Activated T-helper 2 cell treated with anti-CD3 and anti-CD28 coated beads, Interferon-gamma antibody, Interleukin-2, Interleukin-4, amounts not matched to agents 10 μg/mL and 5 μg/mL and 100 μg/mL, durations not matched to agents 14 hours and 24 hours and 36 hours (primary cell): Measurements from ENCODE around the gene TBC1D8. TPM values are rescaled to one million over a fixed set of nuclear protein-coding genes. Genes with fewer than 3 reads are reported as not detected.
A peak's percentile ranks its signal among the peaks of the same experiment; 100 is the strongest.

ENCODE experiments used
- DNase-seq: peaks from one replicate; pipeline ENCODE4 v3.0.0; 2021; ENCODE audit warnings: low spot score
- H3K27ac Mint-ChIP-seq: one replicate; pipeline ENCODE4 v1.8.0; 2021; ENCODE audit warnings: mixed read lengths
- H3K27me3 Mint-ChIP-seq: one replicate; pipeline ENCODE4 v1.8.0; 2021; ENCODE audit warnings: low read depth, mixed read lengths
- H3K36me3 Mint-ChIP-seq: one replicate; pipeline ENCODE4 v1.8.0; 2021; ENCODE audit warnings: low read depth, mixed read lengths
- H3K4me1 Mint-ChIP-seq: one replicate; pipeline ENCODE4 v1.8.0; 2021; ENCODE audit warnings: low read depth, mixed read lengths
- H3K4me3 Mint-ChIP-seq: one replicate; pipeline ENCODE4 v1.8.0; 2021; ENCODE audit warnings: low read depth, mild to moderate bottlenecking, moderate library complexity, mixed read lengths
- H3K9me3 Mint-ChIP-seq: one replicate; pipeline ENCODE4 v1.8.0; 2021; ENCODE audit warnings: mixed read lengths
- intact Hi-C: fragments of 100-400 bp; cut with micrococcal nuclease; formaldehyde crosslinking; loops from one replicate; pipeline ENCODE4 v1.15.1; 2023
- total RNA-seq: library from RNA; stranded (reverse); gene quantifications from 2 replicates; pipeline ENCODE4 v1.2.3, GENCODE V29; 2022

The TBC1D8 gene
- total RNA-seq, 1 donor from 2014 or later = 1.3 TPM

GRCh38 chr2:101032084-101032776 lies 119.0 kb downstream of the TBC1D8 start:
- Mint-ChIP-seq H3K36me3 (no peaks in the 10 kb centered on the region), H3K27me3 (no peaks in the 10 kb centered on the region), H3K4me1 (no peaks in the 10 kb centered on the region), H3K9me3 (no peaks in the 10 kb centered on the region), H3K27ac (no peak overlapping the region), H3K4me3 (no peak overlapping the region)
- DNase-seq = no peak
- intact Hi-C loops = no loop called here

DNA sequence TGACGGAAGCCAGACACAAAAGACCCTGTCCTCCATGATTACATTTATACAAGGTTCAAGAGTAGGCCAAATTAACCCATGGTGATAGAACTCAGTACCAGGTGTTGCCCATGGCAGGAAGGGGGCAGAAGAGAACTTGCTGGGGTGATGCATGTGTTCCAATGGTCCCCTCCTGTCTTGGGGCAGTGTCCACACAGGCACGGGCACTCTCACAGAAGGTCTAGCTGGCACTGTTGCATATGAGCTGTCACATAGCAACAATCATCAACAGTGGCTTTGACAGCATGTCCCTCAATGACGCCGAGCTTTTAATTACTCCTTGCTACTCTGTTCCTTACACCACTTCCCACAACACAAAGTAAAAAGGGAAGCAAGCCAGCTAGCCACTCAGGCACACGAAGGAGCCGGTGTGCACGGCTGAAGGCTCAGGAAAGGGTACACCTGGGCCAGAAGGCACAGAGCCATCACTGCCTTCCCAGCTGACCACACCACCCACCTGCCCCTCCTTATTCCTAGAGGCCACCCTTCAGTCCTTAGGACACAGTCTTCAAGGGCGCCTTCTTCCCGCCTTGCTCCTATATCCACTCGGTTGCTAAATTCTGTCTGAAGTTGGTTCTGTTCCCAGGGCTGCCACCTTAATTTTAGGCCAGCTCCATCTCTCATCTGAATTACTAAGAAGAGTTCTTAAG lies 120.2 kb downstream of the TBC1D8 start:
- Mint-ChIP-seq H3K27ac (no peak overlapping the region), H3K27me3 (no peaks in the 10 kb centered on the region), H3K9me3 (no peaks in the 10 kb centered on the region), H3K36me3 (no peaks in the 10 kb centered on the region), H3K4me3 (no peak overlapping the region), H3K4me1 (no peaks in the 10 kb centered on the region)
- no peak for DNase-seq
- intact Hi-C loops = no loop called here

- no peaks in the 10 kb centered on the region for H3K36me3 Mint-ChIP-seq
- intact Hi-C loops = no loop called here
- H3K4me3 Mint-ChIP-seq = no peak overlapping the region
- H3K27me3 Mint-ChIP-seq = no peaks in the 10 kb centered on the region
- no peaks in the 10 kb centered on the region for H3K9me3 Mint-ChIP-seq
- no peaks in the 10 kb centered on the region for H3K4me1 Mint-ChIP-seq
- DNase-seq = no peak
- no peak overlapping the region for H3K27ac Mint-ChIP-seq
Measured at GRCh38 chr2:101027852-101028251, 123.3 kb downstream of the TBC1D8 start.

DNA sequence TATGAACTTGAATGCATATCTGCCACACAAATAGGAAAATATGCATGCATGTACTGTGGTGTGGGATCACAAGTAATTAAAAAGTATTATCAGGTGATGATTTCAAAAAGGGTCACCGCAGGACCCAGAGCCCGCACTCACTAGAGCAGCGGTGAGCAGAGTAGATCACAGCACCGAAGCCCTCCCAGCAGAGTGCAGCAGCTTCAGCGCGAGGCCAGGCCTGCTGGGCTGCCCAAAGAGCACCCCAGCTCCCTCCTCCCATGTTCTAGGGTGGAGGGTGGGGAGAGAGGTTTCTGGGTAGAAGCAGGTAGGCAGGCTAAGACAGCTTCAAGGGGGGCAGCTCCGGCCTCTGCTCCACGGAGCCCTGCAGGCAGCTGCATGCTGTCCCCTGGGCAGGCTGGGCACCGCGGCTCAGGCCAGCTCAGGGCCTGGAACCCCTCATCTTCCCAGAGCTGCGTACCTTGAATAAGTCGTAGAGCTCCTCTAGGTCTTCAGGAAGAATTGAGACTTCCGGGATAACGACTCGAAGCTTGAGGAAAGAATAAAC lies 124.2 kb downstream of the TBC1D8 start:
- Mint-ChIP-seq H3K4me1 (no peaks in the 10 kb centered on the region), H3K27me3 (no peaks in the 10 kb centered on the region), H3K27ac (no peak overlapping the region), H3K4me3 (no peak overlapping the region), H3K36me3 (peaks cover 2% of the 10 kb centered on the region), H3K9me3 (no peaks in the 10 kb centered on the region)
- intact Hi-C loops = no loop called here
- DNase-seq = no peak

DNA sequence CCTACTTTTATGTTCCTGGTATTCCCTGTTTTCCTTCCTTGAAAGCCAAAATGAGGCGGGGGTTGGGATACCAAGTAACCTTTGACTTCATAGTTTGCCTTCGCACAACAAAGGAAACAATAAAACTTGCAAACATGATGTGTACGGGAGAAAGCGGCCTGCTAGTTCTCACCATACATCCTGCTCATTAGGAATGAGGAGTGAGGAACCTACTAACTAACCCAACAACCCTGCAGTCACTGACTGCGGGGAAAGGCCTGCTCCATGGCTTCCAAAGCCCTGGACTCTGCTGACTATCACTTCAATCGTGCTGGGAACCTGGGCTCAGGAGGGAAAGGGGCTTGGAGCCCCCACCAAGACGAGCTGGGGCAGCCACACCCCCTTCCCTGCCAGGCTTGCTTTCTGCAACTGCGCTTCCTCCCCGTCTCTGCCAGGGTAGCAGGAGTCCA lies 124.9 kb downstream of the TBC1D8 start:
- H3K4me1 Mint-ChIP-seq = no peaks in the 10 kb centered on the region
- no peak overlapping the region for H3K4me3 Mint-ChIP-seq
- intact Hi-C loops = no loop called here
- no peaks in the 10 kb centered on the region for H3K27me3 Mint-ChIP-seq
- H3K27ac Mint-ChIP-seq = no peak overlapping the region
- H3K36me3 Mint-ChIP-seq = peaks cover 9% of the 10 kb centered on the region
- H3K9me3 Mint-ChIP-seq = no peaks in the 10 kb centered on the region
- DNase-seq = no peak

DNA sequence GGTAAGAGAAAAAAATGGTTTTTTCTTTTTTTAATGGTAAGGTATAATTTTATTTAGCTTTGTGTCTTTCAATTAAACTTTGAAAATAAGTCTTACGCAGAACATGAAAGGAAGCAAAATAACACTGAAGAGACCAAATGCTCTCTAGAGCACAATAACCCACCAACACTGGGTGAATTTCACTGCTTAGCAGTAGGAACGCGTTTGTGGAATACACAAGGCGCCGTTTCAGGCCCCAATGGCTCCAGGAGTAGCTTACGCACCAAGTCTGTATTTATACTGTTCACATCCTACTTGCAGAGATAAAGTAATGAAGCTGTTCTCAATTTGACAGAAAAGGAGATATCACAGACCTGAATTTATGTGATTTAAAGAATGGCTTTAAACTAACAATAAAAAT lies 125.6 kb downstream of the TBC1D8 start:
- no peak overlapping the region for H3K27ac Mint-ChIP-seq
- intact Hi-C loops = no loop called here
- no peak for DNase-seq
- peaks cover 12% of the 10 kb centered on the region for H3K36me3 Mint-ChIP-seq
- no peak overlapping the region for H3K4me3 Mint-ChIP-seq
- no peaks in the 10 kb centered on the region for H3K27me3 Mint-ChIP-seq
- H3K4me1 Mint-ChIP-seq = no peaks in the 10 kb centered on the region
- H3K9me3 Mint-ChIP-seq = no peaks in the 10 kb centered on the region

DNA sequence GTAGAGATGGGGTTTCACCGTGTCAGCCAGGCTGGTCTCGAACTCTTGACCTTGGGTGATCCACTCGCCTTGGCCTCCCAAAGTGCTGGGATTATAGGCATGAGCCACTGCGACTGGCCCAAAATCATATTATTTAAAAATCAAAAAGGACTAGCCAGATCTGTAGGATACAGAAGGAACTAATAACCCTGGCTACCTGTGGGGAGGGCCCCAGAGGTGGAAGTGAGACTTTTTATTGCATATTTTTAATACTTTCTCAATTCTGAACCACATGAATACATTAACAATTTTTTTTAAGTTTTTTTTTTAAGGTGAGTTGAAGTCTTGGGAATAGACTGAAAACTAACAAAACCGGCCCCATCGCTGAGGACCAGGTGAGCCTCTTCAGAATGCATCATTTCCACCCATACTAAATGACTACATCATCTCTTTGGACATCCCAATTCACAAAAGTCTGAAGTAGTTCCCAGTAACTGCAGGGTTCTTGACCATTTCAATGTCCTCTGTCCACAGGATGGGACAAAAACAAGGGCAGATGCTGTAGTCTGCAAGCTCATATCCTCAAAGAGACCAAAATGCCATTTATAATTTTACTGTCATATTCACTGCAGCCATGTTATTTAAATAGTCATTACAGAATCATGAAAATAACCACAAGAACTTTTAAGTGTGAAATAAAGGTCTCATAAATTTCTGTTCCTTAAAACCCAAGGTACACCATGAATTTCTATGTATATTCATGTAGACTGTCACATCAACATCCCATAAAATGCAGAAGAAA lies 127.7 kb downstream of the TBC1D8 start:
- H3K27ac Mint-ChIP-seq = no peak overlapping the region
- H3K9me3 Mint-ChIP-seq = no peaks in the 10 kb centered on the region
- no peaks in the 10 kb centered on the region for H3K27me3 Mint-ChIP-seq
- H3K36me3 Mint-ChIP-seq = peaks cover 23% of the 10 kb centered on the region
- DNase-seq = no peak
- H3K4me1 Mint-ChIP-seq = no peaks in the 10 kb centered on the region
- no peak overlapping the region for H3K4me3 Mint-ChIP-seq
- intact Hi-C loops = no loop called here

GRCh38 chr2:101022221-101022620 lies 129.0 kb downstream of the TBC1D8 start:
- Mint-ChIP-seq H3K9me3 (no peaks in the 10 kb centered on the region), H3K27me3 (no peaks in the 10 kb centered on the region), H3K27ac (no peak overlapping the region), H3K4me1 (no peaks in the 10 kb centered on the region), H3K36me3 (peaks cover 28% of the 10 kb centered on the region), H3K4me3 (no peak overlapping the region)
- DNase-seq = no peak
- intact Hi-C loops = no loop called here

- no peaks in the 10 kb centered on the region for H3K27me3 Mint-ChIP-seq
- no peak overlapping the region for H3K27ac Mint-ChIP-seq
- H3K4me1 Mint-ChIP-seq = no peaks in the 10 kb centered on the region
- intact Hi-C loops = no loop called here
- H3K36me3 Mint-ChIP-seq = peaks cover 49% of the 10 kb centered on the region
- DNase-seq = no peak
- no peaks in the 10 kb centered on the region for H3K9me3 Mint-ChIP-seq
- no peak overlapping the region for H3K4me3 Mint-ChIP-seq
Measured at GRCh38 chr2:101018934-101019333, 132.2 kb downstream of the TBC1D8 start.

DNA sequence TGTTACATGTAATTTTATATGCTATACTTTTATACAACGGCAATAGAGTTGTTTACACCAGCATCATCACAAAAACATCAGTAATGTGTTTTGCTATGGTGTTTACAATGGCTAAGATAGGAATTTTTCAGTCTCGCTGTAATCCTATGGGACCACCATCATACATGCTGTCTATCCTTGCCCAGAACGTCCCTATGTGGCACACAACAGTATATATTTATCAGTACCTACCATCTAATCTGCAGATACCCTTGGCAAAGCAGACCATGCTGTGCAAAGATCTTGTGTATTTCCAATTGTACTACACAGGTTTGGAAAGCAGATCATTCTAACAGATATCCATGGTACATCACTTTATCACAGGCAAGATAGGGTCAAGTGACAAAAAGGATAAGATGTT lies 133.8 kb downstream of the TBC1D8 start:
- H3K9me3 Mint-ChIP-seq = no peaks in the 10 kb centered on the region

DNA sequence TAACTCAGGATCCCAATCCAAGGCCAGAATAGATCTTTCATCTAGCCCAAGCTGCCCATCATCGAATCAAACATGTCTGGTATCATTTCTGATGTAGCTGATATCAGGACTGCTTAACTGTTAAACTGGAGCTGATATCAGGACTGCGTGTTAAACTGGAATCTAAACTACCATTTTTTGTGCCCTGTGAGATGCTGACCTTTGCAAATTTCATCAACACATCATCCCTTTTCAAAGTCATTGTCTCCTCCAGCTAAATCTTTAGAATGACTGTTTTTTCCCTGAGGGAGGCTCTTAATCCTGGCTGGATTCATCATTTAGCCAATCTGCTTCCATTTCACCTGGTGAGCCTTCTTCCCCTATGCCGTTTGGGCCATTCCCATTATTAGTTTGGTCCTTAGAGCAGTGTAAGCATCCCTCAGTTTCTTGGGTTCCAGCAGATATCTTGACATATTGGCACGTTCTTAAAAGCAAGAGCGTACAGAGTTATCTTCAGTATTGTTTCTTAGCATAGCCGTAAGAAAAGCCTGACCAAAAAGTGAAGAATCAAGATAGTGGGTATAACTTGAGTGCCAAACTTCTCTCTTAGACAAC lies 136.8 kb downstream of the TBC1D8 start:
- Mint-ChIP-seq H3K9me3 (no peaks in the 10 kb centered on the region), H3K36me3 (peaks cover 73% of the 10 kb centered on the region), H3K27me3 (no peaks in the 10 kb centered on the region), H3K27ac (no peak overlapping the region), H3K4me3 (no peak overlapping the region), H3K4me1 (peaks cover 15% of the 10 kb centered on the region)
- no peak for DNase-seq
- intact Hi-C loops = loop anchor here (5.0 kb wide), 2 partner anchors 238 to 373 kb away; partner anchors contain the start of genes CNOT11 and CREG2

More for the DNA sequence above, 133.8 kb downstream of the TBC1D8 start:
- Mint-ChIP-seq H3K27me3 (no peaks in the 10 kb centered on the region), H3K27ac (no peak overlapping the region), H3K4me3 (no peak overlapping the region), H3K36me3 (peaks cover 64% of the 10 kb centered on the region), H3K4me1 (peaks cover 8% of the 10 kb centered on the region)
- intact Hi-C loops = no loop called here
- no peak for DNase-seq

GRCh38 chr2:101012706-101013181 lies 138.4 kb downstream of the TBC1D8 start:
- no peak overlapping the region for H3K4me3 Mint-ChIP-seq
- peak overlapping the region; percentile 77 for H3K27ac Mint-ChIP-seq
- no peaks in the 10 kb centered on the region for H3K27me3 Mint-ChIP-seq
- intact Hi-C loops = loop anchor here (1.0 to 5.0 kb wide), 3 partner anchors 193 to 375 kb away; partner anchors contain the start of genes CNOT11 and CREG2
- H3K4me1 Mint-ChIP-seq = peaks cover 22% of the 10 kb centered on the region
- H3K9me3 Mint-ChIP-seq = no peaks in the 10 kb centered on the region
- H3K36me3 Mint-ChIP-seq = peaks cover 78% of the 10 kb centered on the region
- DNase-seq = no peak
